Glomerular visceral epithelial cell (primary cell): ENCODE results near the gene CDK1.
A peak's percentile ranks its signal among the peaks of the same experiment; 100 is the strongest.

Experiments used
- DNase-seq: peaks from one replicate; pipeline ENCODE4 v3.0.0-alpha.2; 2016; ENCODE audit errors: extremely low spot score

CDK1 gene

DNA sequence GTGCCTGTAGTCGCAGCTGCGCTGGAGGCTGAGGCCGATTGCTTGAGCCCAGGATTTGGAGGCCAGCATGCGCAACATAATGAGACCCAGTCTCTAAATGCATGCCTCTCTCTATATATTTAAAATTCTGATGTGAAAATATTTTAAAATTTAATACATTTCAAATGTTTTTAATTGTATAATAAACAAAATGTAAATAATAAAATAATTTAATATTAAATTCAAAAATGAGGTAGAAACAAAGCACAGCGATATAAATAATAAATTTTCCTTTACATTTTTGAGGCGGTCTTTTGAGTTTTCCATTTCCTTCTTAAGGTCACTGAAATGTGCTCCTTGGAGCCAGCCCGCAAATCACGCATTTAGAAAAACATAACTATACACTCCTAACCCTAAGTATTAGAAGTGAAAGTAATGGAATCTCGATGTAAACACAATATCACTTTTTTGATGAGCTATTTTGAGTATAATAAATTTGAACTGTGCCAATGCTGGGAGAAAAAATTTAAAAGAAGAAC, 523 bp upstream of the CDK1 start:
- DNase-seq: no peak

DNA sequence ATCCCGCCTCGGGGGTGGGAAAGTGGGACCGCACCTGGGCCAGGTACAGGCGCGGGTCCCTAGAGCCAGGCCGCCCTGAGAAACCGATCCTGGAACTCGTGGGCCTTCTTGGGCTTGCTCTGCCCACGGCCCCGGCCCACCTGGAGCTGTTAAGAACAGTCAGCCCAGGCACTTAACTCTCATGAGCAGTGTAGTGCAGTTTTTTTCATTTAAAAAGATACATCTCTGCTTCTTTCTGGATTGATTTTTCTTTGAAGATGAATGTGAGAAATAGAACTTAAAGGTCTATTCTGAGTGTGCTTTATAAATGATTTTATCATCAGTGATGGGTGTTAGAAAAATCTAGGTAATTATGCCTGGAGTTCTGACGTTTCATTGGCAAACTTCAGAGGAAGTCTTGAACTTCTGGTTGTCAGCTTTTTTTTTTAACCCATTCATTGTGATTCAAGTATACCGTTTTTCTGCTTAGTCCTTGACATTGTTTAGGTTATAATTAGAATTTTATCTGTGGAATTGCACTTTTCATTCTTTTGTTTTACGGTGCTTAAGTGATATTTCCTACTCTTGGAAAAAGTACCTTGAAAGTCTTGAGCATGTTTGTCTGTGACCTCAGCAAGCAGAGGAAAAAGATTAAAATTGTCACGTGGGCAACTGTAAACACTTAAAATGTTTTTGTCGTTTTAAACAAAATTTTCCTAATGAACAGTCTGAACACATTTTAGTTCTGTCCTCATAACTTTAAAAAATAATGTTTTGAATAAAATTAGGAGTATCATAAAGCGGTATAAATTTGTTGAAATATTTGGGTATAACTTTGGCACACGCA, 906 bp downstream of the CDK1 start:
- no peak for DNase-seq

DNA sequence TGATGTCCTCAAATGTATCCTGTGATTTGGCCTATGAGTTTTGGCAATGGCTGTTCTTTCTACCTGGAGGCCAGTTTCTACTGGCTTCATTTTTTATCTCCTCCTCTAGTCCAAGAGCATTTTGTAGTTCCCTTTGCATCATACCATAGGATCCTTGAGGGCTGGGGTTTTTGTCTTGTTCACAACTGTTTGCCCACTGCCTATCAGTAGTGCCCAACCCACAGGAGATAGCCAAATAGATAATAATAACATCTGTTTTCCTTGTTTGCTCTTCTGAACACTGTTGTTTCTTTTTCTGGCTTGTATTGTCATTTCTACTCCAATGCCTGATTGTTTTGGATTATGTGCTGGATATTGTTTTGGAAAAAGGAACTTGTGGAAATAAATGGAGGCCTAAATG, 3.4 kb downstream of the CDK1 start:
- no peak for DNase-seq

DNA sequence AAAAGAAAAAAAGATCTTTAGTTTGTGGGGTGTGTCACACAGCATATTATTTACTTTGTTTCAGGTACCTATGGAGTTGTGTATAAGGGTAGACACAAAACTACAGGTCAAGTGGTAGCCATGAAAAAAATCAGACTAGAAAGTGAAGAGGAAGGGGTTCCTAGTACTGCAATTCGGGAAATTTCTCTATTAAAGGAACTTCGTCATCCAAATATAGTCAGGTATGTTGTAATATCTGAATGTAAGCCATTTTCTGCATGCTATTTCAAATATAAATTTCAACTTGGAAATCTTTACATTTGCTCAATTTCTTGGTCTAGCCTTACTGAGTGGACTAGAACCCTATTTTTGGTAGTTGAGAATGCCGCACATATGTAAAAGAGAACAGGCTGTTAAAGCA, 6.4 kb downstream of the CDK1 start:
- DNase-seq: no peak

DNA sequence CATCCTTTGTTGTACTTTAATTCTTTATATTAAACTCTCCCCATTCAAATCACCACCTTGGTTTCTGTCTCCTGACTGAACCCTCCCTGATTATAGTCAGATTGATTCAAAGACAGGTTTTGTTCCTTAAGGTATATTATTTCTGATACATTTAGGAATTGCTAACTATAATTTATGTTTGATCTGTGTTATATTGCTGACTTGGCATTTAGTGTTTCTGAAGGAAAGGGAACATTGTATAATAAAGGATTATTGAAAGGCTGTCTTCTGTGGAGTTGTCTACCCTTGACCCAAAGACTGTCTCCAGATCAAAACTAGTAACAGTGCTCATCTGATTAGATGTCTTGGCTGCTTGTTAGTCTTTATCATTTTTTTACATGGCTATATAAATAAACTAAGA, 10.3 kb downstream of the CDK1 start:
- no peak for DNase-seq

DNA sequence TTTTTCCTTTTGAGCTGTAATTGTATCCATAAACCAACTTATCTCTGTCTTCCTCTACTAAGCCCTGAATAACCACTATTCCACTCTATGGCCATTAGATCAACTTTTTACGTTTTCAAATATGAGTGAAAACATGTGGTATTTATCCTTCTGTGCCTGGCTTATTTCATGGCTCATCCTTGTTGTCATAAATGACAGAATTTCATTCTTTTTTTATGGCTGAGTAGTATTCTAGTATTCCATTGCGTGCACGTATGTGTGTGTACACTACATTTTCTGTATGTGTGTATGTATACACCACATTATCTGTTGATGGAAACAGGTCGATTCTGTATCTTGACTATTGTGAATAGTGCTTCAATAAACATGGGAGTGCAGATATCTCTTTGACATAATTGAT, 11.1 kb downstream of the CDK1 start:
- no peak for DNase-seq

DNA sequence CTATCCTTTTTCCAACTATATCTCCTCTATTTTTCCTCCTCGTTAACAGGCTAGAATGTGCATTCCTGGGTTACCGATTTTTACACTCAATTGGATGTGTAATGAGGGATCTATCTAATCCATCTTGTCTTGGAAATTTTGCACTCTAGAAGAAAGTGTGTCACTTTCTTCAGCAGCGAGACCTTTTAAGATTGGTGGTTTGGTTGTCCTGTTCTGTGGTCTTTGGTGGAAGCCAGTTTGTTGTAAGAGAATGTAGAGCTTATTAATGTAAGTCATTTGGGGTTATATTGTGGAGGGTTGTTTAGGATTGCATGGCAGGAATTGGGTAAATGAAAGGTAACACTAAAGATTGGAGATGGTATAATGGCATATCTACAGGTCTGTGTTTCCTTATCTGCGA, 16.7 kb downstream of the CDK1 start:
- DNase-seq: no peak

DNA sequence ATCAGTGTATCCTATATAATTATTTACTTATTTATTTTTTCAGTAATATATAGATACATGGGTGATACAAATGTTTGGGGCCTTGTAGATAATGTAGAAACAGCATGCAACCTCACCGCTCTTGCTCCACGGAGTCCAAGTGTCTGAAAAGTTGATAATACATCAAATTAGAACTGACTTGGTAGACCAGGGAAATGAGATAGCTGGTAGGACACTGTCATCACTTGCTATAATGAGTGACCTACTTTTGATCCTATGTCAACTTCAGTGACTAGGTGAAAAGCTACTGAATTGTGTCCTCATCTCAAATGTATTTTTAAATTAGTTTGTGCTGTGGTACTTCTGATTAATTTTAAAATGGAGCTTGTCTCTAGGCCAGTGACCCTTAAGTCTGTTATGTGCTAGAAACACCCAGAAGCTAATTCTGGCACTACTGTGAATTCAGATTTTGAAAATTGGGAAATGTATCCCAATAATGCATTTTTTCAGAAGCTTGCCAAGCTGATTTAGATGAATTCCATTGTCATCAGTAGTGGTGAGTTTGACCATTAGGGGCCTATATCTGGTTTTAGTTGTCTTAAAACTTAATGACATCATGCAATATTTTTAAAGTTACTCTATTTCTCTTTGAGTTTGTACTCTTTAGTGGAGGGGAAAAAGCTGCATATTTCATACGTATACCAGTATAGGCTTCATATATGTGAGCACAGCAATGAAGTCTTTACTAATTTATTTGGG, 17.4 kb downstream of the CDK1 start:
- no peak for DNase-seq

DNA sequence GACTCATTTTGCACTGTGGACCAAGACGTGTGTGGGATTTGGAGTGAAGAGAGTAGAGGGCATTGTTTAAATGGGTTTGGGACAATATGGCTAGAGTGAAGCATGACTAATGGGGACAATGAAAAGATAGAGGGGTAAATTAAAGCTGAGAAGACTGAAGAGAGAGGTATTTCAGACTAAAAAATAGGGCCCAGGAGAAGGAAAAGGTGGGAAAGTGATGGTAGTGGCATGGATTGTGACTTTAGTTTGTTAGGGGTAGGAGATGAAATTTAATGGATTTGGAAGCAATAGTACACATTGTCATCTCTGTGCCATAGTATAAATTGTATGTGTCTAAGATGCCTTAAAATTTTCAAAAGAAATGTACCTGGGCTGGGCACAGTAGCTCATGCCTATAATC, 18.2 kb downstream of the CDK1 start:
- DNase-seq: no peak

DNA sequence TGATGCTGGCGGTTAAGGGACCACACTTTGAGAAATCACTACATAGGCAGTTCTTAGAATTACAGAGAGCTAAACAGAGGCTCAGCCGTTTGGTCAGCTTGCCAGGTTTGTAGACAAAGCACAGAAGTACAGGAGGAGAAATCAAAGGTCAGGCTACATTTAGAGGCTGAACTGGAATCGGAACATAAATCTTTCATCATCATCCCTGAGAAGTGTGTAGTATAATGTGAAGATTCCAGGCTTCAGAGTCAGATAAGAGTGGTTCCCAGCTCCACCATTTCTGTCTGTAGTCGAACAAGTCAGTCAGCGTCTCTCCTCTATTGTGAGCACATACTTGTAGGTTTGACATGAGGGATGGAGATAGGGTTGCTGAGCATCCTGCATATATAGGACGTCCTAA, 18.9 kb downstream of the CDK1 start:
- no peak for DNase-seq

DNA sequence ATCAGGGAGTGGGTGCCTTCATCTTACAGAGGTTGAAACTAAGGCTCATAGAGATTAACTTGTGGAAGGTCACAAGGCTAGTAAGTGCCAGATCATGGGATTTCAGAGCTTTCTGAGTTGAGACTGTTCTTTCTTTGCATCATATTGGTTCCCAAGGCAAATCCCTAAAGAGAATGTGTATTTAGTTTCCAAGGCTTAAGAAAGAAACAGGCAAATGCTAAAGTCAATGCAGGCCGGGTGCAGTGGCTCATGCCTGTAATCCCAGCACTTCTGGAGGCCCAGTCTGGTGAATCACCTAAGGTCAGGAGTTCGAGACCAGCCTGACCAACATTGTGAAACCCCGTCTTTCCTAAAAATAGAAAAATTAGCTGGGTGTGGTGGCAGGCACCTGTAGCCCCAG, 19.8 kb downstream of the CDK1 start:
- DNase-seq: peak; percentile 42

DNA sequence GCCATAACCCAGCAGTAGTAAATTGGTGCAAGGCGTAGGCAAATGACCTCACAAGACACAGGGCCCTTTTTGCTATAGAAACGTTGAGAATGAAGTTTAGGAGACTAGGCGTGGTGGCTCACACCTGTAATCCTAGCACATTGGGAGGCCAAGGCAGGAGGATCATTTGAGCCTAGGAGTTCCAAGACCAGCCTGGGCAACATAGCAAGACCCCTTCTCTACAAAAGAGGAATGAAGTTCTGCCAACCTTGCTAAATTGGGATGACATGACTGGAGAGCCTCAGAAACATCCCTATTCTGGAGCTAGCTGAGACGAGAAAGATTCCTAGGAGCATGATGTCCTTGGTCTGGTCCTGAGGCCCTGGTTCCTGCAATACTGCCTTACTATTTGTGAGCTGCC, 20.6 kb downstream of the CDK1 start:
- no peak for DNase-seq

DNA sequence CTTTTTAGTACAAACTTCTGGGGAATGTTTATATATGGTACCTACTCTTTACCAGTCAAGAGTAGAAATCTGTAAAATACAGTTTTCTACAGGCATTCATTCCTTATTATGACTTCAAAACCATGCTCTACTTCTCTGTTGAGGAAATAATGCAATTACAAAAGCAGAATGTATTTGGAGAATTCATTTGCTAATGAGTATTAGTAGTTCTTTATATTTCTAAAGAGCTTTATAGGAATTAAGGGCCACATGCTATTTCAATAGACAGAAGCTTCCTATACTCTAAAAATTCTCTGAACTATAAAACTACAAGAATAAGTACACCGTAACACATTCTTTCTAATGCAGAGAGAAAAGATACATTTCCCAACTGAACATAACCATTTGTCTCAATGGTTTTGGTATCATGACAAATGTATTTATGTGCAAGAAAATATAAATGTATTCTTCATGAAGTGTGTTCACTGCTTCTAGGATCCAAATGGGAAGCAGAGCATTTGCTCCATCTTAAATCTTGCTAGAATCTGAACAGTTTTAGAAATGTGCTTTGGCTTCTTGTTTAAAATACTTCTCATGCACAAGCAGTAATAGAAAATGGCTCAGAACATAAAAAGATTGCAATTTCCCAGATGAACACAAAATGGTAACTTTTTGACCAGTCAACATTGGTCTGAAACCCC, 21.8 kb downstream of the CDK1 start:
- no peak for DNase-seq

DNA sequence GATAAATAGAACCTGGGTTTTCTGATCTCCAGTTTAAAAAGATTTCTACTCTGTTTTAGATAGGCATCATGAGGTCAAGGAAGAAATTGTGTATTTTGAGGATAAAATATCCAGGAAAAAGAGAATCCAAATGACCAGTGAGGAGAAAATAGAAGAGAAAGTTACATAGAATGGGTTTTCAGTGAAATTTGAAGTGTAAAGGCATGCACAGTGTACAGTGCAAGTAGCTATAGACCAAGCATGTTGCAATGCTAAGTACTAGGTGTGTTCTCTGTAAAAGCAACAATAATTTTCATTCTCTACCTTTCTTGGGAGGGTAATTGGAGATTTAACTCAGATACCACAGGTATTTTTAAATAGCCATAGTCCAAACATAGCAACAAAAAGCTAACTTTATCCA, 22.6 kb downstream of the CDK1 start:
- DNase-seq: no peak

DNA sequence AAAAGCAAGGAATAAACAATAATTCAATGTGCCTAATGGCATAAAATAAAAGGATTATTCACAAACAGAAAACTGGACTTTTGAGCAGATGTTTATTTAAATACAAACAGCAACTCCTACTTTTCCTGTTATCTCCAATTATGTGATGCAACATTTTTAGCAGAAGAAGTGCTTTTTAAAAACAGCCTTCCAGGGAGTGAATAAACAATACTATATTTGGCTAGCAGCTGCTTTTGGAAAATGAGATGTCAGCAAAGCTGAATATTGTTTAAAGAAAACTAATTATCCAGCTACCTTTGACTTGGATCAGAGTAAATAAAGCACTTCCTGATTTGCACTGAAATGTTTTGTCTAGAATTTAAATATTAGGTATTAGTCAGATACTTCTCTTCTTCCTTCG, 23.2 kb downstream of the CDK1 start:
- DNase-seq: no peak

DNA sequence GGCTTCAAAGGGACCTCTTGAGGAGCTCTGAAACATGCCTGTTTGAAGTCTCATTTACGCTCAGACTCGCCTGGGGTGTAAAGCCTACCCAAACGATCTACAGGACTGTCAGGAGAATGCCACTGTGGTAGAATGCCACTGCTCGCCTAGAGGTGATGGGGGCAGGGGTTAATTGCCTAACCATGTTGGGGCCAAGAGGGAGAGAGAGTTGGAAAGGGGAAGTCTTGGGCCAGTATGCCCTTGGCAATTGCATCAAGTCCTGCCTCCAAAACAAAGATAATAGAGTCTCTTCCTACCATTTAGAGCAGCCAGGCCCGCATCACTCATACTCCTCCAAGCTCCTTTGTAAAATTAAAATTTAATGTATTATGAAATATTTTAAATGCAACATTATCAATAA, 25.2 kb downstream of the CDK1 start:
- DNase-seq: no peak

DNA sequence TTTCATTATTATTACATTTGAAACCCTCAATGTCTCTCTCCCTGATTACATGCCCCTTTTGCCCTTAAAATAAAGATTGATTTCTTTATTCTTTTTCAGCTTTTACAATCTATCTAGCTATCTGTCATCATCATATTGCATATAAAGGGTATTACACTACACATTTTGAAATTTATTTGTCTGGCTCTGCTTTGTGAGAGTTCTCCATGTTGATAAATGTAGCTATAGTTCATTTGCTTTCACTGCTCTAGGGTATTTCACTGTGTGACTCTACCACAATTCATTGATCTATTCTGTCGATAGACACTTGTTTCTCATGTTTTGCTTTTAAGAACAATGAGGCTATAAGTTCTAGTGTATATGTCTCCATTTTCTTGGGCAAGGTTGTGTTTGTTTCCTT, 25.6 kb downstream of the CDK1 start:
- DNase-seq: no peak

DNA sequence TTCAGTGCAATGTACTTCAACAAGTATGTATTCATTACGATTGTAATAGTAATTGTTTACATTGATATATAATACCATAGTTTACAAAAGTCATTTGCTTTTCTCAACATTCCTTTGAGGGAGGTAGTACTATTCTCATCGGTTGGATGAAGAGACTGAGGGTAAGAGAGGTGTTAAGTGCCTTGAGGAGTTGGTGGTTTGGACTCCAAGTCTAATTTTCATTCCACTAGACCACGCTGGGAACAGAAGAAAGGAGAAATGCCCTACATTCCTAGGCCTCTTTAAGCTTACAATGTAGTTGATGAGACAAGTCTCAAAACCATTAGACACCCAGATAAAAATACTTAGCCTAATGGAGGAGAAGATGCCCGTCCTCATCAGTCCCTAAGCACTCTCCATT, 28.6 kb downstream of the CDK1 start:
- DNase-seq: no peak

DNA sequence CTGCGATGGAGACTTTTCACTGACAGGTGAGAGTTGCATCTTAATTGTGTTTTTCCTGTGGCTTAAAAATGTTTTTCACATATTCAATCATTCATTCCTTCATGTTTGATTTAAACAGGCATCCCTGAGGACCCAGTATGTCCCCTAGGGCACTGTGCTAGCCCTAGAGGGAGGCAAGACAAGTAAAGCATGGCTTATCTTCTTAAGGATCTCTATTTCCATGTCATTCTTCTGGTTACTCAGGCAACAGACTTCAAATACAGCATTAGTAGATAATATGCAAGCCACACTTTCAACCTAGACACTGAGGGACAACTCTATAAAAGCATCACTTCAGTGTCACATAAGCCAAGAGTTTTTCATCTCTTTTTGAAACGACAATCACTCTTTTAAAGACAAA, 29.2 kb downstream of the CDK1 start:
- DNase-seq: no peak

DNA sequence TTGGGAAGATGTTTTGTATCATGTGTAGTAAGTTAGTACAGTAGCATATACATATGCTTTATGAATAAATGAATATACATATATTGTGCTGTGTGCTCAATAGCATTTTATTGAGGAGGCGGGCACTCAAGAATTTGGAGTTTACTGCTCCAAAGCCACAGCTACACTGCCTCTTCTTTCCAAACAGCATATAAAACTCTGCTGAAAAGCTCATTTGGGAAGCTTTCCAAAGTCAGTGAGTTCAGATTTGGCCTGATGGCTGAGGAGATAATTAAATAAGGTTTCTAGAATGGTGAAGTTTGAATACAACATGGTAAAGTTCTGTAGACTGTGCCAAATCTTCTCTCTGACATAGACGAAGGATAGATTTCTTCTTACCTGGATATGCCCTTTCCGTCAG, 29.8 kb downstream of the CDK1 start:
- DNase-seq: no peak

DNA sequence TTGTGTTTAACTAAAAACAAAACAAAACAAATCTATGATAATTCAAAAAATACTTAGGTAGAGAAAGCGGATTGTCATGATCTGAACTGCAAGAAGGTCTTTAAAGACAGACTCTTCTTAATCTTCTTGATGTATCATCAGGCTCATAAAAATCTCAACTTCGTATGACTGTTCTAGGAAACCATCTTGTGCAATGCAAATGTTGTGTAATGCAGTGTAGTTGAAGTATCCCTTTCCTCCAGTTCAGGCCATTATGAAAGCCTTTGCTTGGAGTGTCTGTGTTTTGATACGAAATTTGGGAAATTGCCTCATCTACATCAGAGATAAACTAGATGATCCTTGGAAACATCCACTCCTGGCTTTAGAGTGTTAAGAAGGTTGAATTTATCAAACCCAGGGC, 30.9 kb downstream of the CDK1 start:
- DNase-seq: no peak

DNA sequence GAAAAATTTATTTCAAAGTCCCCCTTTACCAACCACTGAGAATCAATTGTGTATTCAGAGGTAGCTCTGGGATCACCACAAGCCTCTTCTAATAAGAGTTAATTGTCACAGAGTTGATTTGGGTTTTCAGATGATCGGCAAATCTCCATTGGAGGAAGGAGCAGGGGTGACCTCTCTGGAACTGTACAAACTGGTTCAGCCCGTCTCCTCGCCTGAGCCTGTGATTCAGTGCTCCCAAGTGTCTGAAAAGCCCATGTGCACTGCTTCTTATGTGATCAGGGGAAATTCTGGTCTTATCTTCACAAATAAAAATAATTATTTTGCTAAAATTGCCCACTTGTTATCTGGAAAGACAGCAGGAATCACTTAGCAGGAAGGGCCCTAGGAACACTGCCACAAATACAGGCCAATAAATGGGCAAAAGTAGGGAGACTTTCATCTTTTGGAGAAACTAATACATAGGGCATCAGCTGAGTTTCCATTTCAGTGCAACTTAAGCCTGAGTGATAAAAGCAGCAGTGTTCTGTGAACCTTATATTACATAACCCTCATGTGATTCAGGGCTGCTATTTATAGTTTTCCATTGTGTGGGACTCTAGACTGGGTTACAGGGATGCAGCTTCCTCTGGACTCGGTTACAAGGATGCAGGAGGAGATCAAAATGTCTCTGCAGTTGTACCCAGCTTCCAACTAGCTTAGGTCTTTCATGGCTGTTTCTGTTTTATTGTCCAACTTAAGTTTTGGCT, 32.3 kb downstream of the CDK1 start:
- DNase-seq: no peak
